Liver (tissue), 9 donors: ENCODE measurements around the gene PSD. TPM values are rescaled to one million over a fixed set of nuclear protein-coding genes. Genes with fewer than 3 reads are reported as not detected.

Experiments used
- DNase-seq: peaks from one replicate; pipeline ENCODE4 v3.0.0-alpha.2; 2017; ENCODE audit warnings: low spot score
- H3K27ac ChIP-seq, 2 donors: one replicate each; pipeline ENCODE4 v1.7.0; 2013; ENCODE audit warnings: inconsistent platforms in 2 of 2, low read length in 2 of 2, control low read depth in 1 of 2, low read depth in 1 of 2, mild to moderate bottlenecking in 1 of 2
- H3K27me3 ChIP-seq, 4 donors: one replicate each; pipeline versions ENCODE4 v1.6.1 to v1.7.0; 2013; ENCODE audit warnings: low read length in 3 of 4, inconsistent platforms in 1 of 4, mild to moderate bottlenecking in 1 of 4, moderate library complexity in 1 of 4; ENCODE audit not compliant: control insufficient read depth in 4 of 4, insufficient read depth in 4 of 4
- H3K36me3 ChIP-seq, 4 donors: one replicate each; pipeline versions ENCODE4 v1.6.1 to v1.7.0; 2013; ENCODE audit warnings: low read length in 3 of 4, mild to moderate bottlenecking in 3 of 4, low read depth in 1 of 4, moderate library complexity in 1 of 4; ENCODE audit not compliant: control insufficient read depth in 4 of 4, insufficient read depth in 3 of 4
- H3K4me1 ChIP-seq, 4 donors: one replicate each; pipeline versions ENCODE4 v1.6.1 to v1.7.0; 2013; ENCODE audit warnings: low read length in 3 of 4, mild to moderate bottlenecking in 3 of 4, moderate library complexity in 1 of 4; ENCODE audit not compliant: control insufficient read depth in 4 of 4, insufficient read depth in 4 of 4
- H3K4me3 ChIP-seq, 3 donors: one replicate each; pipeline versions ENCODE4 v1.6.1 to v1.7.0; 2013; ENCODE audit warnings: low read length in 3 of 3, control low read depth in 1 of 3, low read depth in 1 of 3, mild to moderate bottlenecking in 1 of 3
- H3K9ac ChIP-seq, 2 donors: one replicate each; pipeline ENCODE4 v1.7.0; 2013; ENCODE audit warnings: low read length in 2 of 2, mild to moderate bottlenecking in 2 of 2, moderate library complexity in 2 of 2, control low read depth in 1 of 2, low read depth in 1 of 2
- H3K9me3 ChIP-seq, 4 donors: one replicate each; pipeline versions ENCODE4 v1.6.1 to v1.7.0; 2013; ENCODE audit warnings: low read length in 3 of 4; ENCODE audit not compliant: control insufficient read depth in 4 of 4
- ATF3 ChIP-seq: IDR thresholded peaks from 2 replicates; pipeline ENCODE4 v1.6.1; 2016; ENCODE audit warnings: antibody characterized with exemption
- CTCF ChIP-seq: fragments of 150-350 bp; IDR thresholded peaks from 2 replicates; pipeline ENCODE4 v1.5.1; 2017; ENCODE audit warnings: improper control_type of control experiment, low read depth, low read length; ENCODE audit not compliant: missing input control
- FOXA2 ChIP-seq: IDR thresholded peaks from 2 replicates; pipeline ENCODE4 v1.6.1; 2016; ENCODE audit warnings: antibody characterized with exemption
- GABPA ChIP-seq, 2 donors: IDR thresholded peaks in 1 of 2; conservative IDR thresholded peaks in 1 of 2; 2 replicates each; pipeline ENCODE4 v1.6.1; 2016; ENCODE audit warnings: antibody characterized with exemption in 2 of 2, mild to moderate bottlenecking in 1 of 2, moderate library complexity in 1 of 2
- HNF4A ChIP-seq, 2 donors: conservative IDR thresholded peaks; 2 replicates each; pipeline ENCODE4 v1.6.1; 2016; ENCODE audit warnings: antibody characterized with exemption in 2 of 2, mild to moderate bottlenecking in 2 of 2
- HNF4G ChIP-seq: IDR thresholded peaks from 2 replicates; pipeline ENCODE4 v1.6.1; 2016; ENCODE audit warnings: antibody characterized with exemption
- JUND ChIP-seq, 2 donors: IDR thresholded peaks; 2 replicates each; pipeline ENCODE4 v1.6.1; 2016; ENCODE audit warnings: antibody characterized with exemption in 2 of 2
- MAX ChIP-seq: IDR thresholded peaks from 2 replicates; pipeline ENCODE4 v1.6.1; 2016; ENCODE audit warnings: antibody characterized with exemption
- NR2F2 ChIP-seq: IDR thresholded peaks from 2 replicates; pipeline ENCODE4 v1.6.1; 2016; ENCODE audit warnings: antibody characterized with exemption
- RAD21 ChIP-seq, 2 donors: IDR thresholded peaks; 2 replicates each; pipeline ENCODE4 v1.6.1; 2016; ENCODE audit warnings: antibody characterized with exemption in 2 of 2, mild to moderate bottlenecking in 2 of 2
- RXRA ChIP-seq, 2 donors: IDR thresholded peaks; 2 replicates each; pipeline ENCODE4 v1.6.1; 2017 to 2018; ENCODE audit warnings: antibody characterized with exemption in 2 of 2, mild to moderate bottlenecking in 1 of 2
- SP1 ChIP-seq: IDR thresholded peaks from 2 replicates; pipeline ENCODE4 v1.6.1; 2018; ENCODE audit warnings: antibody characterized with exemption, mild to moderate bottlenecking
- YY1 ChIP-seq: IDR thresholded peaks from 2 replicates; pipeline ENCODE4 v1.6.1; 2016; ENCODE audit warnings: antibody characterized with exemption, mild to moderate bottlenecking
- ZBTB33 ChIP-seq: IDR thresholded peaks from 2 replicates; pipeline ENCODE4 v1.6.1; 2016; ENCODE audit warnings: antibody characterized with exemption
- whole genome bisulfite sequencing: extraction: QIAGEN DNeasy Blood & Tissue Kit; methylation state at CpG from one replicate; pipeline ENCODE4 v1.1.7; 2013; 5-methylcytosine and 5-hydroxymethylcytosine counted together
- polyA plus RNA-seq, 2 donors: library from polyadenylated mRNA; stranded (reverse) in 1 of 2; unstranded in 1 of 2; fragments of 200-250 nt in 1 of 2; fragments of >200 nt in 1 of 2; fragmentation: Nextera tagmentation in 1 of 2; extraction: Ambion mirVana in 1 of 2; gene quantifications; one replicate each; pipeline versions ENCODE4 v1.2.1 to v1.2.3, GENCODE V29; 2013 to 2015
- total RNA-seq, 2 donors: library from RNA; depleted of rRNA; stranded (reverse); fragments of >200 nt; gene quantifications; one replicate each; pipeline ENCODE4 v1.2.3, GENCODE V29; 2014
- donor health status: healthy.
- donor health status: healthy.
- donor health status: healthy.
- donor health status: healthy.
- donor health status: healthy.

Gene PSD
- total and polyA plus RNA-seq, 4 donors = 0.56 to 1.3 (median 0.71) TPM

- TF ChIP-seq GABPA (IDR thresholded peaks at IDR 0.05 in 1 of 2, conservative IDR thresholded peaks at IDR 0.05 in 1 of 2) (no peak), RAD21 (IDR thresholded peaks at IDR 0.05) (no peak), RXRA (IDR thresholded peaks at IDR 0.05) (no peak), NR2F2 (no peak), ZBTB33 (no peak), FOXA2 (no peak), SP1 (no peak), YY1 (no peak)
- no peak overlapping the region for H3K4me3 ChIP-seq
- peaks cover 0 to 13% (median 4%) of the 10 kb centered on the region in 4 donors for H3K27me3 ChIP-seq
- H3K36me3 ChIP-seq = no peaks in the 10 kb centered on the region
- H3K4me1 ChIP-seq = peaks cover 12 to 18% (median 15%) of the 10 kb centered on the region in 4 donors
- 83% methylated on average over 9 of the region's 9 CpGs for WGBS
- no peaks in the 10 kb centered on the region for H3K9me3 ChIP-seq
- no peak overlapping the region for H3K9ac ChIP-seq
- DNase-seq = no peak
- no peak overlapping the region for H3K27ac ChIP-seq
Measured at GRCh38 chr10:102416283-102416682, 2.3 kb downstream of the PSD start.

- no peak overlapping the region for H3K9ac ChIP-seq
- H3K27me3 ChIP-seq = peaks cover 0 to 17% (median 6%) of the 10 kb centered on the region in 4 donors
- H3K36me3 ChIP-seq = no peaks in the 10 kb centered on the region
- peaks cover 6 to 10% (median 7%) of the 10 kb centered on the region in 4 donors for H3K4me1 ChIP-seq
- H3K9me3 ChIP-seq = no peaks in the 10 kb centered on the region
- TF ChIP-seq HNF4A (conservative IDR thresholded peaks at IDR 0.05) (no peak), MAX (no peak), GABPA (IDR thresholded peaks at IDR 0.05 in 1 of 2, conservative IDR thresholded peaks at IDR 0.05 in 1 of 2) (no peak), HNF4G (no peak), YY1 (no peak), ZBTB33 (no peak)
- whole genome bisulfite sequencing = 53% methylated on average over 20 of the region's 20 CpGs
- DNase-seq = no peak
- H3K27ac ChIP-seq = no peak overlapping the region
- no peak overlapping the region for H3K4me3 ChIP-seq
Measured at GRCh38 chr10:102414749-102415148, 3.8 kb downstream of the PSD start.

GRCh38 chr10:102413806-102414561 lies 4.6 kb downstream of the PSD start:
- H3K36me3 ChIP-seq = no peaks in the 10 kb centered on the region
- H3K27ac ChIP-seq = no peak overlapping the region
- peaks cover 0 to 4% (median under 1%) of the 10 kb centered on the region in 4 donors for H3K4me1 ChIP-seq
- H3K9ac ChIP-seq = no peak overlapping the region
- no peaks in the 10 kb centered on the region for H3K9me3 ChIP-seq
- peaks cover 0 to 17% (median 6%) of the 10 kb centered on the region in 4 donors for H3K27me3 ChIP-seq
- no peak for DNase-seq
- WGBS = 81% methylated on average over 16 of the region's 16 CpGs
- no peak overlapping the region for H3K4me3 ChIP-seq
- no peak for TF ChIP-seq GABPA (IDR thresholded peaks at IDR 0.05 in 1 of 2, conservative IDR thresholded peaks at IDR 0.05 in 1 of 2)
- no peak for TF ChIP-seq HNF4A (conservative IDR thresholded peaks at IDR 0.05)
- TF ChIP-seq ATF3 = no peak
- TF ChIP-seq CTCF = no peak
- no peak for TF ChIP-seq SP1
- no peak for TF ChIP-seq ZBTB33
- no peak for TF ChIP-seq RXRA (IDR thresholded peaks at IDR 0.05)
- TF ChIP-seq YY1 = no peak
- TF ChIP-seq JUND (IDR thresholded peaks at IDR 0.05) = no peak
- no peak for TF ChIP-seq RAD21 (IDR thresholded peaks at IDR 0.05)
- no peak for TF ChIP-seq FOXA2
